Fibroblast of lung (primary cell): ENCODE measurements around the gene ENPP4. TPM values are rescaled to one million over a fixed set of nuclear protein-coding genes. Genes with fewer than 3 reads are reported as not detected.

Experiments
- DNase-seq, 2 donors: peaks; one replicate each; pipeline versions ENCODE4 v3.0.0 to v3.0.0-alpha.2; 2010; ENCODE audit warnings: low read depth in 2 of 2
- H2AFZ ChIP-seq: 2 replicates; pipeline ENCODE4 v1.5.1; 2012; ENCODE audit warnings: low read length, control low read depth, inconsistent platforms
- H3K27ac ChIP-seq: 2 replicates; pipeline ENCODE4 v1.5.1; 2011; ENCODE audit warnings: low read length, control low read depth; ENCODE audit not compliant: insufficient read depth
- H3K27me3 ChIP-seq: 2 replicates; pipeline ENCODE4 v1.5.1; 2011; ENCODE audit warnings: mild to moderate bottlenecking, low read length; ENCODE audit not compliant: control insufficient read depth, insufficient read depth
- H3K36me3 ChIP-seq: 2 replicates; pipeline ENCODE4 v1.5.1; 2011; ENCODE audit warnings: low read length; ENCODE audit not compliant: control insufficient read depth, insufficient read depth
- H3K4me1 ChIP-seq: 2 replicates; pipeline ENCODE4 v1.5.1; 2011; ENCODE audit warnings: low read length; ENCODE audit not compliant: control insufficient read depth, insufficient read depth; ENCODE audit errors: extremely low read depth
- H3K4me2 ChIP-seq: 2 replicates; pipeline ENCODE4 v1.5.1; 2011; ENCODE audit warnings: low read length, control low read depth; ENCODE audit not compliant: insufficient read depth; ENCODE audit errors: extremely low read depth
- H3K4me3 ChIP-seq, 4 experiments: fragments of 200-600 bp in 1 of 4; sonication (generic) in 1 of 4; replicated peaks in 1 of 4; 2 replicates each; pipeline ENCODE4 v1.5.1; 2011 to 2016; ENCODE audit warnings: low read length in 4 of 4, low read depth in 3 of 4, mild to moderate bottlenecking in 3 of 4, control low read depth in 2 of 4, inconsistent platforms in 1 of 4, mixed read lengths in 1 of 4; ENCODE audit not compliant: insufficient read depth in 1 of 4; ENCODE audit errors: control extremely low read depth in 1 of 4
- H3K79me2 ChIP-seq: 2 replicates; pipeline ENCODE4 v1.5.1; 2012; ENCODE audit warnings: mild to moderate bottlenecking, low read length, inconsistent platforms; ENCODE audit not compliant: control insufficient read depth, insufficient read depth
- H3K9ac ChIP-seq: 2 replicates; pipeline ENCODE4 v1.5.1; 2011; ENCODE audit warnings: mild to moderate bottlenecking, low read length, control low read depth; ENCODE audit not compliant: insufficient read depth
- H3K9me3 ChIP-seq: 2 replicates; pipeline ENCODE4 v1.5.1; 2012; ENCODE audit warnings: low read depth, low read length; ENCODE audit not compliant: control insufficient read depth, insufficient read depth
- H4K20me1 ChIP-seq: 2 replicates; pipeline ENCODE4 v1.5.1; 2011; ENCODE audit warnings: low read length; ENCODE audit not compliant: control insufficient read depth, insufficient read depth; ENCODE audit errors: extremely low read depth
- EZH2 ChIP-seq: IDR thresholded peaks from 2 replicates; pipeline ENCODE4 v1.5.1; 2012; ENCODE audit warnings: low read length, control low read depth, mild to moderate bottlenecking; ENCODE audit errors: missing control alignments
- polyA plus RNA-seq, 2 donors: library from polyadenylated mRNA; depleted of rRNA in 1 of 2; stranded (reverse) in 1 of 2; unstranded in 1 of 2; fragments of >200 nt; gene quantifications; 2 replicates each; pipeline ENCODE4 v1.2.1, GENCODE V29; 2011 to 2012; ENCODE audit warnings: missing spikeins in 1 of 2
- total RNA-seq: library from RNA; depleted of rRNA; stranded (reverse); fragments of >200 nt; gene quantifications from 2 replicates; pipeline ENCODE4 v1.2.1, GENCODE V29; 2014
- TF ChIP-seq, protein P1 (sequence below), 2 donors: IDR thresholded peaks in 1 of 2; conservative IDR thresholded peaks in 1 of 2; 1 replicate in 1 of 2; 2 replicates in 1 of 2; pipeline ENCODE4 v1.5.1; 2011 to 2012; ENCODE audit warnings: low read length in 2 of 2, control low read depth in 1 of 2, inconsistent platforms in 1 of 2, low read depth in 1 of 2, mild to moderate bottlenecking in 1 of 2

Gene ENPP4
- total and polyA plus RNA-seq, 2 donors (not counting 1 experiment from before 2014, with no cell fraction given), result 2.7 to 4.0 TPM

DNA sequence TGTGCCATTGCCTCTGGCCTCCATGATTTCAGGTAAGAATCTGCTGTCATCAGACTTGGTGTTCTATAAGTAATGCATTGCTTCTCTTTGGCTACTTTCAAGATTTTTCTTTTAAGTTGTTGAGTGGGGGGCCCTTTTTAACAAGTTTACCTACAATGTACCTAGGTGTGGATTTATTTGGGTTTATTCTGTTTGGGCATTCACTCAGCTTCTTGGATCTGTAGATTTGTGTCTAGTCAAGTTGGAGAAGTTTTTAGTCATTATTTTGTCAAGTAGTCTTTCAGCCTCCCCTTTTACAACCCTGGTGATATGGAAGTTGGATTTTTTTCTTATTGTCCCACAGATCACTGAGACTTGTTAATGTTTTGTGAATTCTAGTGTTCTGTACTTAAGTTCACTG lies 26.9 kb downstream of the ENPP4 start:
- TF ChIP-seq, protein P1, sequence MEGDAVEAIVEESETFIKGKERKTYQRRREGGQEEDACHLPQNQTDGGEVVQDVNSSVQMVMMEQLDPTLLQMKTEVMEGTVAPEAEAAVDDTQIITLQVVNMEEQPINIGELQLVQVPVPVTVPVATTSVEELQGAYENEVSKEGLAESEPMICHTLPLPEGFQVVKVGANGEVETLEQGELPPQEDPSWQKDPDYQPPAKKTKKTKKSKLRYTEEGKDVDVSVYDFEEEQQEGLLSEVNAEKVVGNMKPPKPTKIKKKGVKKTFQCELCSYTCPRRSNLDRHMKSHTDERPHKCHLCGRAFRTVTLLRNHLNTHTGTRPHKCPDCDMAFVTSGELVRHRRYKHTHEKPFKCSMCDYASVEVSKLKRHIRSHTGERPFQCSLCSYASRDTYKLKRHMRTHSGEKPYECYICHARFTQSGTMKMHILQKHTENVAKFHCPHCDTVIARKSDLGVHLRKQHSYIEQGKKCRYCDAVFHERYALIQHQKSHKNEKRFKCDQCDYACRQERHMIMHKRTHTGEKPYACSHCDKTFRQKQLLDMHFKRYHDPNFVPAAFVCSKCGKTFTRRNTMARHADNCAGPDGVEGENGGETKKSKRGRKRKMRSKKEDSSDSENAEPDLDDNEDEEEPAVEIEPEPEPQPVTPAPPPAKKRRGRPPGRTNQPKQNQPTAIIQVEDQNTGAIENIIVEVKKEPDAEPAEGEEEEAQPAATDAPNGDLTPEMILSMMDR (conservative IDR thresholded peaks at IDR 0.05 in 1 of 2, IDR thresholded peaks at IDR 0.05 in 1 of 2; ENCODE audit: low read depth in 1 of 2, low read length in 2 of 2), result no peak
- no peak for TF ChIP-seq EZH2
- Histone ChIP-seq H3K27me3 (no peaks in the 10 kb centered on the region), H2AFZ (no peak overlapping the region), H3K4me2 (no peak overlapping the region), H3K9me3 (no peaks in the 10 kb centered on the region), H3K36me3 (no peaks in the 10 kb centered on the region), H3K79me2 (no peaks in the 10 kb centered on the region), H3K4me1 (no peaks in the 10 kb centered on the region), H4K20me1 (no peaks in the 10 kb centered on the region), H3K9ac (no peak overlapping the region), H3K27ac (no peak overlapping the region), H3K4me3 (no peak overlapping the region)
- DNase-seq, result no peak

DNA sequence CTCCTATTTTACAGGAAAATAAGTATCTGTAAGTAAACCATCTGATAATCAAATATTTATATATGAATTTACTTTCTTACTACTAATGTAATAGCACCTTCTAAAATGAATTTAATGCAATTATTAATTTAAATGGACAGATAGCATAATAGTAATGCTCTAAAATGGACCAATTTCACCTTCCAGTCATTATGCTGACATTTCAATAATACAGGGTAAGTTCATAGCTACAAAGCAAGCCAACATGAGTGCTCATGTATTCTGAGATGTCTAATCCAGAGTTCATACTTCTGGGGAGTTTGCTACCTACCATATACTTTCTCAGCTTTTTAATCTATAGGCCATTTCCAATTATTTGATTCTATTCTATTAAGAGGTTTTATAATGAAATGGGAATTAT lies 29.4 kb downstream of the ENPP4 start:
- no peaks in the 10 kb centered on the region for H3K9me3 ChIP-seq
- H3K27ac ChIP-seq, result no peak overlapping the region
- H3K27me3 ChIP-seq, result no peaks in the 10 kb centered on the region
- no peaks in the 10 kb centered on the region for H3K36me3 ChIP-seq
- TF ChIP-seq EZH2, result no peak
- TF ChIP-seq, protein P1 (conservative IDR thresholded peaks at IDR 0.05 in 1 of 2, IDR thresholded peaks at IDR 0.05 in 1 of 2; ENCODE audit: low read depth in 1 of 2, low read length in 2 of 2), result no peak
- no peak overlapping the region for H3K9ac ChIP-seq
- H3K4me1 ChIP-seq, result no peaks in the 10 kb centered on the region
- H2AFZ ChIP-seq, result no peak overlapping the region
- no peak overlapping the region for H3K4me3 ChIP-seq
- H3K4me2 ChIP-seq, result no peak overlapping the region
- DNase-seq, result no peak
- H4K20me1 ChIP-seq, result no peaks in the 10 kb centered on the region
- no peaks in the 10 kb centered on the region for H3K79me2 ChIP-seq

- Histone ChIP-seq H3K9ac (no peak overlapping the region), H3K36me3 (no peaks in the 10 kb centered on the region), H4K20me1 (no peaks in the 10 kb centered on the region), H3K4me3 (no peak overlapping the region), H3K4me2 (no peak overlapping the region), H3K4me1 (no peaks in the 10 kb centered on the region), H2AFZ (no peak overlapping the region), H3K27me3 (no peaks in the 10 kb centered on the region), H3K27ac (no peak overlapping the region), H3K9me3 (no peaks in the 10 kb centered on the region), H3K79me2 (no peaks in the 10 kb centered on the region)
- TF ChIP-seq, protein P1 (conservative IDR thresholded peaks at IDR 0.05 in 1 of 2, IDR thresholded peaks at IDR 0.05 in 1 of 2; ENCODE audit: low read depth in 1 of 2, low read length in 2 of 2), result no peak
- TF ChIP-seq EZH2, result no peak
- DNase-seq, result no peak
Observed at GRCh38 chr6:46160102-46160501, 30.3 kb downstream of the ENPP4 start.
